Endothelial cell of coronary artery (primary cell): ENCODE measurements around the gene SCAMP2. TPM values are rescaled to one million over a fixed set of nuclear protein-coding genes. Genes with fewer than 3 reads are reported as not detected.

Experiments
- total RNA-seq: library from RNA; depleted of rRNA; stranded (reverse); fragments of >200 nt; gene quantifications from 2 replicates; pipeline ENCODE4 v1.2.3, GENCODE V29; 2014

SCAMP2 gene, protein sequence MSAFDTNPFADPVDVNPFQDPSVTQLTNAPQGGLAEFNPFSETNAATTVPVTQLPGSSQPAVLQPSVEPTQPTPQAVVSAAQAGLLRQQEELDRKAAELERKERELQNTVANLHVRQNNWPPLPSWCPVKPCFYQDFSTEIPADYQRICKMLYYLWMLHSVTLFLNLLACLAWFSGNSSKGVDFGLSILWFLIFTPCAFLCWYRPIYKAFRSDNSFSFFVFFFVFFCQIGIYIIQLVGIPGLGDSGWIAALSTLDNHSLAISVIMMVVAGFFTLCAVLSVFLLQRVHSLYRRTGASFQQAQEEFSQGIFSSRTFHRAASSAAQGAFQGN
- total RNA-seq = 14.6 and 18.4 TPM in 2 replicates

GRCh38 chr15:74873036-74873755, at the start of gene SCAMP2:
Gene SCAMP2 (minus strand): TSS chr15:74873365. CDS start chr15:74873255, 110 bp downstream.

GRCh38 chr15:74906450-74907162, 33.4 kb upstream of the SCAMP2 start, which contains the start of gene FAM219B:
Gene FAM219B (minus strand): TSS chr15:74906851. CDS start chr15:74906800, 51 bp downstream.

DNA sequence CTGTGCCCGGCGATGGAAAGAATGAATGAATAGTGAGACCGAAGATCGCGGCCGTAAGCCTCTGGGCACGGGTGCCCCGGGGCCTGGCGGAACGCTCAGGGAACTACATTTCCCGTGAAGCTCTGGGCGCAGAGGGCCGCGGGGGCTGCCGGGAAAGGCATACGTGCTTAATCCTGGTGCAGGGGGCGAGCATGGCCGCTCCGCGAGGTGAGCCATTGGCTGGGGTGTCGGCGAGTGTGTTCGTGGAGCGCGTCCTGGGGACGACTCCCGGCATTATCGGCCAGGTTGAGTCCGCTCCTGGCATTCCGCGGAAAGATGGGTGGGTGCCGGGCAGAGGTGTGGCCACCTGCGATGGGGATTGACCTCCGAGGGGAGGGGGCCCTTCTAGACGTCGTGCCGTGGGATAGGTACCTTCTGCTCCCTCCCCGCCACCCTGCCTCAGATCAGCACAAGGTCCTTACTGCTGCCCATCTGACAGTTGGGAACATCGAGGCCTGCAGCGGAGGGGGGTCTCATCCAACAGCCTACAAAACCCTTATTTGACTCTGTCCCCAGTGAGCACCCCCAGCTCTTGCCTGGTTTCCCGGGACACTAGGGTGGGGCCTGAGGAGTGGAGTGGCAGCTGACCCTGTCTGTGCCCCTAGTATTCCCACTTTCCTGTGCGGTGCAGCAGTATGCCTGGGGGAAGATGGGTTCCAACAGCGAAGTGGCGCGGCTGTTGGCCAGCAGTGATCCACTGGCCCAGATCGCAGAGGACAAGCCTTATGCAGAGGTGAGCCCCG, 16.9 kb upstream of the SCAMP2 start, which contains the start of gene MPI:
TSS of gene MPI (plus strand) at position 160 of the 782 bp plus-strand sequence. CDS start at position 192, 32 bp downstream.

GRCh38 chr15:74842581-74843444, 30.4 kb downstream of the SCAMP2 start, which contains the start of gene ULK3:
Gene ULK3 (minus strand): TSS chr15:74843156. CDS start chr15:74843105, 51 bp downstream.

DNA sequence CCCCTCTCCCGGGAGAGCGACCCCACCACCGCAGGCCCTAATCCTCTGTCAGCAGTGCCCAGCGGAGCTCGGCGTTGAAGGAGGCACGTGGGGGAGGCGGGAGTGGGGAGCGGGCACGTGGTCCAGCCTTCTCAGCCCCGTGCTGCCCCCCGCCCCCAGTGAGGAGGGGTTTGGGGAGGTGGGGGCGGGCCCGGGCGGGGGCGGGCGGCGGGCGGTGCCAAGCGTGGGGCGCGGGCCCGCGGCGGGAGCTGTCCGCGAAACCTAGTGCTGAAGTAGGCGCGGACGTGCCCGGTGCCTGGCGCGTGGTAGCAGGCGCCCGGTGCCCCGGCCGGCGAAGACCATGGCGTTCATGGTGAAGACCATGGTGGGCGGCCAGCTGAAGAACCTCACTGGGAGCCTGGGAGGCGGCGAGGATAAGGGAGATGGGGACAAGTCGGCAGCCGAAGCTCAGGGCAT, 46.8 kb downstream of the SCAMP2 start, which contains the start of gene CPLX3:
TSS of gene CPLX3 (plus strand) at position 264 of the 456 bp plus-strand sequence. CDS start at position 341, 77 bp downstream.

GRCh38 chr15:74812533-74812932, 60.6 kb downstream of the SCAMP2 start, which contains the start of gene LMAN1L:
Gene LMAN1L (plus strand): TSS chr15:74812835. CDS start chr15:74812855, 20 bp downstream.

Other genes starting within 250 kb of the SCAMP2 start
- gene EDC3, start 177.3 kb downstream of the SCAMP2 start, total RNA-seq = 12.7 and 13.6 TPM in 2 replicates
- 3.0 and 5.5 TPM in 2 replicates for gene CYP1A1, start 147.8 kb downstream of the SCAMP2 start, total RNA-seq
- gene CYP1A2, start 124.5 kb downstream of the SCAMP2 start, total RNA-seq = not detected in 2 replicates
- gene CSK, start 91.3 kb downstream of the SCAMP2 start, total RNA-seq = 38.4 and 41.5 TPM in 2 replicates
- gene LMAN1L, start 60.5 kb downstream of the SCAMP2 start, total RNA-seq = not detected in 2 replicates
- not detected in 2 replicates for gene CPLX3, start 46.7 kb downstream of the SCAMP2 start, total RNA-seq
- 13.4 and 14.9 TPM in 2 replicates for gene ULK3, start 30.2 kb downstream of the SCAMP2 start, total RNA-seq
- 34.3 and 65.8 TPM in 2 replicates for gene MPI, start 16.7 kb upstream of the SCAMP2 start, total RNA-seq
- gene FAM219B, start 33.5 kb upstream of the SCAMP2 start, total RNA-seq = 27.4 and 41.3 TPM in 2 replicates
- 42.9 and 48.5 TPM in 2 replicates for gene COX5A, start 64.7 kb upstream of the SCAMP2 start, total RNA-seq
- 6.1 and 7.7 TPM in 2 replicates for gene RPP25, start 83.4 kb upstream of the SCAMP2 start, total RNA-seq
- gene SCAMP5, start 122.2 kb upstream of the SCAMP2 start, total RNA-seq = 1.9 and 3.3 TPM in 2 replicates
- gene PPCDC, start 150.2 kb upstream of the SCAMP2 start, total RNA-seq = 6.0 and 9.1 TPM in 2 replicates